Uterus (tissue), 4 donors: ENCODE measurements around the gene NOTCH4. TPM values are rescaled to one million over a fixed set of nuclear protein-coding genes. Genes with fewer than 3 reads are reported as not detected.

Experiments used
- DNase-seq, 2 donors: peaks; one replicate each; pipeline ENCODE4 v3.0.0-alpha.2; 2019 to 2020
- H3K27ac ChIP-seq, 2 donors: fragments of 200-600 bp; sonication (generic); 1 replicate in 1 of 2; 2 replicates in 1 of 2; pipeline ENCODE4 v1.5.1; 2016 to 2018
- H3K27me3 ChIP-seq, 2 donors: fragments of 200-600 bp; sonication (generic); one replicate each; pipeline ENCODE4 v1.5.1; 2018 to 2019; ENCODE audit warnings: control low read depth in 1 of 2
- H3K36me3 ChIP-seq, 2 donors: fragments of 200-600 bp; sonication (generic); one replicate each; pipeline ENCODE4 v1.5.1; 2019; ENCODE audit warnings: control low read depth in 1 of 2
- H3K4me1 ChIP-seq, 2 donors: fragments of 200-600 bp; sonication (generic); one replicate each; pipeline ENCODE4 v1.5.1; 2018 to 2019; ENCODE audit warnings: control low read depth in 1 of 2
- H3K4me3 ChIP-seq, 2 donors: fragments of 200-600 bp; sonication (generic); 1 replicate in 1 of 2; 2 replicates in 1 of 2; pipeline ENCODE4 v1.5.1; 2018 to 2019; ENCODE audit warnings: mild to moderate bottlenecking in 1 of 2
- H3K9me3 ChIP-seq, 2 donors: fragments of 200-600 bp; sonication (generic); one replicate each; pipeline ENCODE4 v1.5.1; 2019; ENCODE audit warnings: control low read depth in 1 of 2
- CTCF ChIP-seq, 4 experiments: fragments of 200-600 bp in 2 of 4; fragments of 450-650 bp in 2 of 4; sonication (generic) in 2 of 4; IDR thresholded peaks; one replicate each; pipeline ENCODE4 v1.5.1; 2016 to 2019; ENCODE audit warnings: antibody characterized with exemption in 4 of 4, mild to moderate bottlenecking in 2 of 4, moderate library complexity in 1 of 4
- POLR2A ChIP-seq, 2 donors: fragments of 450-650 bp; IDR thresholded peaks; one replicate each; pipeline ENCODE4 v1.6.1; 2016; ENCODE audit warnings: antibody characterized with exemption in 2 of 2, mild to moderate bottlenecking in 1 of 2, moderate library complexity in 1 of 2
- intact Hi-C: fragments of 100-400 bp; cut with DNase I; formaldehyde crosslinking; loops from one replicate; pipeline ENCODE4 v1.15.1; 2023; ENCODE audit warnings: low total_unique reads
- total RNA-seq, 4 donors: library from RNA; depleted of rRNA in 3 of 4; stranded (reverse); fragments of >200 nt in 3 of 4; gene quantifications; one replicate each; pipeline versions ENCODE4 v1.1.0 to v1.2.4, GENCODE V29; 2014 to 2023
- donor health status: DM: yes; HTN: yes; CAD: no.

NOTCH4 gene
- total RNA-seq, 4 donors from 2014 or later = 10.9 to 75.2 (median 28.6) TPM

GRCh38 chr6:32175711-32176475 lies 48.0 kb downstream of the NOTCH4 start, which contains the start of gene AGPAT1:
Gene AGPAT1, minus strand, starts transcription at chr6:32176084. Its CDS starts 4,588 bp downstream, at chr6:32171496.
- intact Hi-C loops = loop anchor here (10.0 kb wide), 1 partner anchor 51 kb away; the partner anchor contains the start of gene ATF6B
- Histone ChIP-seq H3K9me3 (no peaks in the 10 kb centered on the region), H3K27ac (peak within 1 kb of the TSS; percentile 96 to 98), H3K27me3 (no peaks in the 10 kb centered on the region), H3K4me1 (peaks cover 9 to 14% of the 10 kb centered on the region in 2 donors), H3K36me3 (no peaks in the 10 kb centered on the region), H3K4me3 (peak within 1 kb of the TSS; percentile 84 to 99)
- DNase-seq = peak; percentile 99
- TF ChIP-seq CTCF (IDR thresholded peaks at IDR 0.05) (peak in 1 of 4 experiments; percentile 11), POLR2A (IDR thresholded peaks at IDR 0.05) (peak; percentile 80 to 83)

- peak overlapping the region; percentile 96 to 98 for H3K27ac ChIP-seq
- H3K4me3 ChIP-seq = peak overlapping the region; percentile 84 to 99
- no peak for DNase-seq
- peaks cover 9 to 14% of the 10 kb centered on the region in 2 donors for H3K4me1 ChIP-seq
- H3K9me3 ChIP-seq = no peaks in the 10 kb centered on the region
- intact Hi-C loops = loop anchor here (10.0 kb wide), 1 partner anchor 51 kb away; the partner anchor contains the start of gene ATF6B
- H3K27me3 ChIP-seq = no peaks in the 10 kb centered on the region
- TF ChIP-seq CTCF (IDR thresholded peaks at IDR 0.05) (no peak), POLR2A (IDR thresholded peaks at IDR 0.05) (no peak)
- no peaks in the 10 kb centered on the region for H3K36me3 ChIP-seq
These were observed 48.6 kb downstream of the NOTCH4 start for GRCh38 chr6:32175322-32175710.

- TF ChIP-seq CTCF (IDR thresholded peaks at IDR 0.05) (no peak), POLR2A (IDR thresholded peaks at IDR 0.05) (no peak)
- H3K36me3 ChIP-seq = no peaks in the 10 kb centered on the region
- H3K27ac ChIP-seq = no peak overlapping the region
- H3K4me3 ChIP-seq = no peak overlapping the region
- peaks cover 5 to 6% of the 10 kb centered on the region in 2 donors for H3K4me1 ChIP-seq
- intact Hi-C loops = loop anchor here (10.0 kb wide), 1 partner anchor 50 kb away; the partner anchor contains the start of gene ATF6B
- H3K9me3 ChIP-seq = no peaks in the 10 kb centered on the region
- H3K27me3 ChIP-seq = no peaks in the 10 kb centered on the region
- no peak for DNase-seq
These were observed 49.5 kb downstream of the NOTCH4 start for GRCh38 chr6:32174416-32174815.

- no peaks in the 10 kb centered on the region for H3K27me3 ChIP-seq
- no peaks in the 10 kb centered on the region for H3K36me3 ChIP-seq
- DNase-seq = no peak
- no peaks in the 10 kb centered on the region for H3K9me3 ChIP-seq
- TF ChIP-seq POLR2A (IDR thresholded peaks at IDR 0.05) = no peak
- no peak for TF ChIP-seq CTCF (IDR thresholded peaks at IDR 0.05)
- no peak overlapping the region for H3K4me3 ChIP-seq
- intact Hi-C loops = loop anchor here (10.0 kb wide), 1 partner anchor 48 kb away; the partner anchor contains the start of gene ATF6B
- no peak overlapping the region for H3K27ac ChIP-seq
- no peaks in the 10 kb centered on the region for H3K4me1 ChIP-seq
These were observed 50.7 kb downstream of the NOTCH4 start for GRCh38 chr6:32173051-32173727.
